Pancreas (tissue), 10 donors: ENCODE results near the gene FNIP2. TPM values are rescaled to one million over a fixed set of nuclear protein-coding genes. Genes with fewer than 3 reads are reported as not detected.
"Not testable (repeated sequence)": the region's sequence is repeated elsewhere in the genome, so short reads cannot be mapped to it uniquely, and the experiment has no call there.

ENCODE experiments used
- ATAC-seq, 4 donors: fragments of 200-7000 bp; cut with Tn5 transposase; one replicate each; pipeline versions ENCODE4 v1.8.0 to v1.9.1; 2020; ENCODE audit warnings: mild to moderate bottlenecking in 4 of 4, moderate library complexity in 4 of 4
- DNase-seq, 6 donors: peaks; one replicate each; pipeline ENCODE4 v3.0.0-alpha.2; 2020
- FAIRE-seq: peaks from 2 replicates; lab custom pipeline; 2012; peaks lifted over from hg19 to GRCh38; lab: Jason Lieb, UNC
- H3K27ac ChIP-seq, 4 donors: fragments of 200-600 bp; sonication (generic); 1 replicate in 3 of 4; 2 replicates in 1 of 4; pipeline versions ENCODE4 v1.5.0 to v1.8.0; 2020
- H3K27me3 ChIP-seq, 4 donors: fragments of 200-600 bp; one replicate each; pipeline ENCODE4 v1.8.0; 2021
- H3K36me3 ChIP-seq, 3 donors: fragments of 200-600 bp; sonication (generic) in 1 of 3; one replicate each; pipeline versions ENCODE4 v1.5.0 to v1.8.0; 2020 to 2021
- H3K4me1 ChIP-seq, 3 donors: fragments of 200-600 bp; one replicate each; pipeline ENCODE4 v1.8.0; 2021
- H3K4me3 ChIP-seq, 4 donors: fragments of 200-600 bp; sonication (generic) in 2 of 4; one replicate each; pipeline versions ENCODE4 v1.5.0 to v1.8.0; 2020 to 2021
- H3K9me3 ChIP-seq, 4 donors: fragments of 200-600 bp; one replicate each; pipeline ENCODE4 v1.8.0; 2021
- CTCF ChIP-seq, 4 donors: fragments of 200-600 bp; sonication (generic) in 3 of 4; IDR thresholded peaks; one replicate each; pipeline versions ENCODE4 v1.5.0 to v1.8.0; 2021; ENCODE audit warnings: antibody characterized with exemption in 4 of 4
- WGBS, 2 donors: extraction: QIAGEN DNeasy Blood & Tissue Kit; methylation state at CpG; one replicate each; pipeline ENCODE4 v1.1.7; 2013; 5-methylcytosine and 5-hydroxymethylcytosine counted together
- intact Hi-C, 3 donors: fragments of 100-400 bp; cut with DNase I; formaldehyde crosslinking; loops; one replicate each; pipeline versions ENCODE4 v1.11.1 to v1.14.2; 2022
- polyA plus RNA-seq, 2 donors: library from polyadenylated mRNA; stranded (reverse); fragments of 200-250 nt; gene quantifications; one replicate each; pipeline ENCODE4 v1.2.3, GENCODE V29; 2013
- total RNA-seq, 6 donors: library from RNA; stranded (reverse); fragmentation: NEBNext Ultra II Directional in 4 of 6; extraction: Animal tissue kit (Norgen Biotek cat#: 25700) in 4 of 6; gene quantifications; one replicate each; pipeline versions ENCODE4 v1.2.1 to v1.2.4, GENCODE V29; 2021 to 2023
- donor health status: healthy with polysubstance abuse.
- donor health status: DM: no; HTN: no; CAD: no; lungs with moderate emphysema.
- donor health status: DM: no; HTN: no; CAD: no.
- donor health status: control.
- donor health status: control.
- donor health status: Bipolar disorder and iron deficiency.
- donor health status: DM: yes; HTN: yes; CAD: no.
- donor health status: DM: no; HTN: no; CAD: no.
- donor health status: DM: no; HTN: no; CAD: no.
- donor health status: DM: yes; HTN: yes; CAD: no.

Gene FNIP2
- total and polyA plus RNA-seq, 8 donors: 5.4 to 28.2 (median 15.9) TPM

DNA sequence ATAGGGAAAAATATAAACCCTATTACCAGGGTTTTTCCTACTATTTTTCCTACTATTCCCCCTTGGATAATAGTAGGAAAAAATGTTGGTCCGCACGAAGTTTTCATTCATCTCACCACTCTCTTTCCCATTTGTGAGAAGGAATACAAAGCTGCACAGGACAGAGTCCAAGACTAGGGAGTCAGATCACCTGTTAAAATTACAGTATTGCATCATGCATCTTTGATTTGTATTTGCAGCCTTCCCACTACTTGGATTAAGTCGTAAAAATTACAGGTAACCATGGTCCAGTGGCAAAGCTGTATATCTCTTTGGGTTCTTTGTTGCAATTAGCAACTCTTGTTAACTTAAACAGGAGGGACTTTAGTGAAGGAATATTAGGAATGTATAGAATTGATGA is 121.5 kb downstream of the FNIP2 start:
- Histone ChIP-seq H3K4me3 (no peak overlapping the region), H3K27ac (no peak overlapping the region), H3K36me3 (peaks cover 0 to 2% (median 0%) of the 10 kb centered on the region in 3 donors), H3K4me1 (no peaks in the 10 kb centered on the region), H3K27me3 (no peaks in the 10 kb centered on the region), H3K9me3 (no peaks in the 10 kb centered on the region)
- intact Hi-C loops: no loop called here
- DNase-seq: no peak
- FAIRE-seq: no peak
- no peak for ATAC-seq
- 91 to 92% methylated on average over 3 of the region's 3 CpGs for WGBS, 2 donors
- no peak for TF ChIP-seq CTCF (IDR thresholded peaks at IDR 0.05)

DNA sequence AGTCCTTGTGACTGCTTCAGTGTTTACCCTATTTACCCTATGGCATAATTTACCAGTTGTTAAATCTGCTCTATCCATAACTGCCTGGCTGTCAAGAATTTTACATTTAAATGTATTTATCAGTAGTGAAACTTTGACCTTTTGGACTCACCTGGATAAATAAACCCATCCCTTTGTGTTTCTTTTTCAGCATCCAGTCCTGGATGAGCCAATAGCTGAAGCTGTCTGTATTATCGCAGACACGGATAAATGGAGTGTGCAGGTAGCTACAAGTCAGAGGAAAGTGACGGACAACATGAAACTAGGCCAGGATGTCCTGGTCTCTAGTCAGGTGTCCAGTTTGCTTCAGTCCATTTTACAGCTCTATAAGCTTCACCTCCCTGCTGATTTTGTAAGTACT is 122.4 kb downstream of the FNIP2 start:
- ATAC-seq (no peak), DNase-seq (no peak), FAIRE-seq (no peak)
- 90 to 91% methylated on average over 3 of the region's 3 CpGs for WGBS, 2 donors
- TF ChIP-seq CTCF (IDR thresholded peaks at IDR 0.05): no peak
- H3K27me3 ChIP-seq: no peaks in the 10 kb centered on the region
- intact Hi-C loops: no loop called here
- H3K36me3 ChIP-seq: peaks cover 0 to 6% (median 2%) of the 10 kb centered on the region in 3 donors
- no peaks in the 10 kb centered on the region for H3K4me1 ChIP-seq
- H3K4me3 ChIP-seq: no peak overlapping the region
- H3K27ac ChIP-seq: no peak overlapping the region
- no peaks in the 10 kb centered on the region for H3K9me3 ChIP-seq

DNA sequence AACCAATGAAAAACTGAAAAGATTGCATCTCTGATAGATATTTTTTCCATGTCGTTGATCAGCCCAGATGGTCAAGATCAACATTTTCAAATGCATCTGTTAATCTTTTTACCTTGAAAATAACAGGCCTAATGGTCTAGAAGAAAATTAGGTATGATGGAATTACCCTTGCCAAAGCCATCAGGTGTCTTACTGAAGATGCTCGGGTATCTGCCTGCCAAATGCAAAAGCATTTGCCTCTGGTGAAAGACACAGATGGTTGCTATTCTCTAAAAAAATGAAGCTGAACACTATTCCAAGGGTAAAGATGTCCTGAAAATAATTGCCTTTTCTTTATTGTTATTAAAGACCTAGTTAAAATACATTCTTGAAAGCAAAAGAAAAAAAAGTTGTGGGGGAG is 126.0 kb downstream of the FNIP2 start:
- no peaks in the 10 kb centered on the region for H3K27me3 ChIP-seq
- H3K4me3 ChIP-seq: no peak overlapping the region
- WGBS, 2 donors: 72 to 88% methylated on average over 2 of the region's 2 CpGs

DNA sequence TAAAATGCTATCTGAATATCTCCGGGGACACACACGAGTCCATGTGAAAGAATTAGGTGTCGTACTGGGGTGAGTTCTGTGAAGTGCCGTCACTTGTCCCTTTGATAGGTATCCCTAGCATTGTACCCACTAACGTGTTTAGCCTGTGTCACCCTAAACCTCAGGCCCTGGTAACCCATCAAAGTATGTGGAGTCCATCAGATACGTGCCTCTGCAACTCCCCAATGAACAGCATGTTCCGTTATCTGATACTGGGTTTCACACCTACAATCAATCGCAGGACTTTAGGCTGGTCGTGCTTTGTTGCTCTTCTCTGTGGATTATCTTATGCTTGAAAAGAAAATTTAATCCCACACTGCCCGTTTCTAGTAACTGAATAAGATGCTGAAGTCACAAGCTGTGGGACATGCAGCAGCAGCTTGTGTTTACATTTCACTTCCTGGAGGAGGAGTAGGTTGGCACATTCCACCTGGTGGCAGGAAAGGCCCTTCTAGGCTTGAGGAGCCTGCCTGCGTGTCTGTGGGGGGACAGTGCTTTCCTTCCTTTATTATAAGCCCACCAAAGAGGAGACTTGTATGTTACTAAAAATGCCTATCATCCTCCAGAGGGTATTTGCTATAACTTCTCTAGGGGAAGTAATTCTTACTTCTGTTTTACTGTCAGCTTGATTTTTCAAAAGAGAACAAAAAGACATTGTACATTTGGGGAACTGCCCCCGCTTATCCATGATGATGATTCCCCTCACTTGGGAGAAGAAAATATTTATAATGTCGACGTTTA is 127.2 kb downstream of the FNIP2 start:
- intact Hi-C loops: no loop called here
- H3K27ac ChIP-seq: no peak overlapping the region
- H3K4me3 ChIP-seq: no peak overlapping the region
- 72% methylated on average over 14 of the region's 14 CpGs for WGBS, 2 donors
- H3K9me3 ChIP-seq: no peaks in the 10 kb centered on the region
- FAIRE-seq: no peak
- H3K4me1 ChIP-seq: no peaks in the 10 kb centered on the region
- no peaks in the 10 kb centered on the region for H3K27me3 ChIP-seq
- peak in 3 of 4 donors; percentile 52 to 71 (median 64) for ATAC-seq
- DNase-seq: no peak
- peaks cover 0 to 15% (median 2%) of the 10 kb centered on the region in 3 donors for H3K36me3 ChIP-seq
- no peak for TF ChIP-seq CTCF (IDR thresholded peaks at IDR 0.05)

More for the DNA sequence above, 126.0 kb downstream of the FNIP2 start:
- DNase-seq (no peak), FAIRE-seq (no peak), ATAC-seq (no peak)
- Histone ChIP-seq H3K4me1 (no peaks in the 10 kb centered on the region), H3K9me3 (no peaks in the 10 kb centered on the region), H3K36me3 (peaks cover 0 to 15% (median 2%) of the 10 kb centered on the region in 3 donors), H3K27ac (no peak overlapping the region)
- TF ChIP-seq CTCF (IDR thresholded peaks at IDR 0.05): no peak
- intact Hi-C loops: no loop called here

- H3K9me3 ChIP-seq, H3K27ac ChIP-seq, FAIRE-seq, H3K4me3 ChIP-seq, ATAC-seq, intact Hi-C loops, DNase-seq, H3K27me3 ChIP-seq, H3K4me1 ChIP-seq: not testable (repeated sequence)
- peaks cover 0 to 15% (median 2%) of the 10 kb centered on the region in 3 donors for H3K36me3 ChIP-seq
- 82 to 86% methylated on average over 11 of the region's 11 CpGs for WGBS, 2 donors
Observed at GRCh38 chr4:158896577-158897238, 127.9 kb downstream of the FNIP2 start.

DNA sequence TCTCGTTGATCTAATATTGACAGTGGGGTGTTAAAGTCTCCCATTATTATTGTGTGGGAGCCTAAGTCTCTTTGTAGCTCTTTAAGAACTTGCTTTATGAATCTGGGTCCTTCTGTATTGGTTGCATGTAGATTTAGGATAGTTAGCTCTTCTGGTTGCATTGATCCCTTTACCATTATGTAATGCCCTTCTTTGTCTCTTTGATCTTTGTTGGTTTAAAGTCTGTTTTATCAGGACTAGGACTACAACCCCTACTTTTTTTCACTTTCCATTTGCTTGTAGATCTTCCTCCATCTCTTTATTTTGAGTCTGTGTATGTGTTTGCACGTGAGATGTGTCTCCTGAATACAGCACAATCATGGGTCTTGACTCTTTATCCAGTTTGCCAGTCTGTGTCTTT is 131.6 kb downstream of the FNIP2 start:
- H3K27ac ChIP-seq, H3K4me1 ChIP-seq, FAIRE-seq, H3K27me3 ChIP-seq, ATAC-seq, intact Hi-C loops, H3K9me3 ChIP-seq, H3K4me3 ChIP-seq, DNase-seq: not testable (repeated sequence)
- peaks cover 0 to 24% (median 0%) of the 10 kb centered on the region in 3 donors for H3K36me3 ChIP-seq
- WGBS, 2 donors: 96 to 99% methylated on average over 2 of the region's 2 CpGs

- H3K36me3 ChIP-seq, FAIRE-seq, H3K4me1 ChIP-seq, H3K27ac ChIP-seq, H3K4me3 ChIP-seq, H3K27me3 ChIP-seq, intact Hi-C loops, H3K9me3 ChIP-seq: not testable (repeated sequence)
- peak in 2 of 4 donors; percentile 34 to 63 for ATAC-seq
- WGBS, 2 donors: 81 to 83% methylated on average over 14 of the region's 14 CpGs
- peak in 2 of 6 donors; percentile 18 to 23 for DNase-seq
Observed at GRCh38 chr4:158902280-158903078, 133.7 kb downstream of the FNIP2 start.
